CD4-positive, alpha-beta T cell treated with Interleukin-4 for 4 hours (primary cell): Measurements from ENCODE around the gene GPR146.
"Not testable (repeated sequence)": the region's sequence is repeated elsewhere in the genome, so short reads cannot be mapped to it uniquely, and the experiment has no call there.

Experiments
- DNase-seq: peaks from one replicate; pipeline ENCODE4 v3.0.0-alpha.2; 2020

The GPR146 gene, protein sequence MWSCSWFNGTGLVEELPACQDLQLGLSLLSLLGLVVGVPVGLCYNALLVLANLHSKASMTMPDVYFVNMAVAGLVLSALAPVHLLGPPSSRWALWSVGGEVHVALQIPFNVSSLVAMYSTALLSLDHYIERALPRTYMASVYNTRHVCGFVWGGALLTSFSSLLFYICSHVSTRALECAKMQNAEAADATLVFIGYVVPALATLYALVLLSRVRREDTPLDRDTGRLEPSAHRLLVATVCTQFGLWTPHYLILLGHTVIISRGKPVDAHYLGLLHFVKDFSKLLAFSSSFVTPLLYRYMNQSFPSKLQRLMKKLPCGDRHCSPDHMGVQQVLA

GRCh38 chr7:1044189-1045068 lies at the start of gene GPR146:
Gene GPR146 (plus strand): TSS chr7:1044546. CDS start chr7:1057516, 12,970 bp downstream.
- DNase-seq, result peak; percentile 83

DNA sequence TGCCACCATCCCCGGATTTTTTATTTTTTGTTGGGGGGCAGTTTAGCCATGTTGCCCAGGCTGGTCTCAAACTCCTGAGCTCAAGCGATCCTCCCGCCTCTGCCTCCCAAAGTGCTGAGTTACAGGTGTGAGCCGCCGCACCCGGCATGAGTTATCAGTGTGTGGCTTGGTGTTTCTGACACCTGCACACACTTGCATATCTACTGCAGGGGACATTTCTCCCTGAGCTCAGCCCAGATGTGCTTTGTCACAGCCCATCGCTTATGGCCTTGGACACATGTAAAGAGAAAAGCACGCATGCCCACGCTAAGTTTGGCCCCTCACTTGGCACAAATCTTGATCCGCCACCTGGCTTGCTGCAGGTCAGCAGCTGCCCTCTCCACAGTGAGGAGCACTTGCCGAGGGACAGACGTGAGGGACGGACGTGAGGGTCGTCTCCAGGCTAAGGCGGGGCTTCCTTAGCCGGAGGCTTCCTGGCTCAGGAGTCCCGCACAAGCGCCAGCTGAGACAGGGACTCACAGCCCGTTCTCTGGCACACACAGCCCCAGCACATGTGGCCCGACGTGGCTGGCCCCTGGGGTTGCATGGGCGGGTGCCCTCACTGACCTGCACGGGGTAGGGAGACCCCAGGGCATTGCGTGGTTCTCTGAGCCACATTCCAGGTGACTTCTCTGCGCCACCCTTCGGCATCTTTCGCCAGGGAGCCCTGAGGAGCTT lies 49.6 kb upstream of the GPR146 start:
- DNase-seq, result no peak

DNA sequence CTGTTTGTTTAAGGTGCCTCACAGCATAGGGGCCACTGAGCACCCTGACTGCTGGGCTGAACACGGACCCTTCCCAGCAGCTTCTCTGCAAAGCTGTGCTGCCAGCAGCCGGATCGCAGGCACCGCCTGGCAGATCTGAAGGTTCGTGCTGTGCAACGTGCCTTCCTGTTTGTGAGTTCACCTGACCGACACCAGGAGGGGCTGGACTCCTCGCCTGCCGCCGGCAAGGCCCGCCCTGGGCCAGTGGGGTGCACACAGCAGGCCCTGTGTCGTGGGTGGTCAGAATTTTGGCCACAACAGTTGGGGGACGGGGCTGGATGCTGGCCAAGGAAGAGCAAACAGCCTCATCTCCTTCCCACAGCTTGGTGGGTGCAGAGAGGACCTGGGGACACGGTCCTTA lies 48.8 kb upstream of the GPR146 start:
- DNase-seq, result no peak

DNA sequence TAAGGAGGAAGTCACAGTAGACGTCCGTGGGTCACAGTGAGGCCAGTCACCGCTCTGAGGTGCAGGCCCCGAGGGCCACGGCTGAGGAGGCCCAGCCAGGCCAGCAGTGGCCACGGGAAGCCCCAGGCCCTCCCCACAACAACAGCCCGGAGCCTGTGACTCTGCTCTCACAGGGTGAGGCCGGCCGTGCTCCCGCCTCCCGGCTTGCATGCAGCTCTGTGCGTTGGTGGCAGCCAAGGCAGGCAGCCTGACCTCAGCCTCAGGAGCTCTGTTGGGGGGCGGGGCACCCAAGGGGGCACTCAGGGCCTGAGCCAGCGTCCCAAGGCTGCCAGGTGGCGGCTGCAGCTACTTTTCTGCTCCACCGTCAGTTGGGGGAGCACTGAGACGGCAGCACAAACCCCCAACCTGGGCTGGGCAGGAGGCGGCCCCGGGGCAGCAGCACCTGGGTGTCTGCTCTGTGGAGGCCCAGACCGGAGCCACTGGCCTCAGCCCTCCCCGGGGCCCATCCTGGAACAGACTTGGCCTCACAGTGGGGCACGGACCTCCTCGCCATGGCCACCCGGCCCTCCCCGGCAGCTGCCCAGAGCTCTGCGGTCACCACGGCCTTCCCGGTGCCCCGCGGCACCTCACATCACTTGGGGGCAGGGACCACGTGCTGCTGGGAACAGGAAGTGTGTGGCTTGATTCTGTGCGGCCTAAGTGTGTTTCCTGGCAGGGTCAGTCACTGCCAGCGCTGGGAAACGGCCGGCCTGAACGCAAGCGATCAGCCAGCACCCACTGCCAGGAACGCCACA lies 48.1 kb upstream of the GPR146 start:
- DNase-seq, result no peak

GRCh38 chr7:997404-998395 lies 46.6 kb upstream of the GPR146 start:
- DNase-seq, result no peak

- DNase-seq, result no peak
These were observed 45.0 kb upstream of the GPR146 start for GRCh38 chr7:999149-999879.

DNA sequence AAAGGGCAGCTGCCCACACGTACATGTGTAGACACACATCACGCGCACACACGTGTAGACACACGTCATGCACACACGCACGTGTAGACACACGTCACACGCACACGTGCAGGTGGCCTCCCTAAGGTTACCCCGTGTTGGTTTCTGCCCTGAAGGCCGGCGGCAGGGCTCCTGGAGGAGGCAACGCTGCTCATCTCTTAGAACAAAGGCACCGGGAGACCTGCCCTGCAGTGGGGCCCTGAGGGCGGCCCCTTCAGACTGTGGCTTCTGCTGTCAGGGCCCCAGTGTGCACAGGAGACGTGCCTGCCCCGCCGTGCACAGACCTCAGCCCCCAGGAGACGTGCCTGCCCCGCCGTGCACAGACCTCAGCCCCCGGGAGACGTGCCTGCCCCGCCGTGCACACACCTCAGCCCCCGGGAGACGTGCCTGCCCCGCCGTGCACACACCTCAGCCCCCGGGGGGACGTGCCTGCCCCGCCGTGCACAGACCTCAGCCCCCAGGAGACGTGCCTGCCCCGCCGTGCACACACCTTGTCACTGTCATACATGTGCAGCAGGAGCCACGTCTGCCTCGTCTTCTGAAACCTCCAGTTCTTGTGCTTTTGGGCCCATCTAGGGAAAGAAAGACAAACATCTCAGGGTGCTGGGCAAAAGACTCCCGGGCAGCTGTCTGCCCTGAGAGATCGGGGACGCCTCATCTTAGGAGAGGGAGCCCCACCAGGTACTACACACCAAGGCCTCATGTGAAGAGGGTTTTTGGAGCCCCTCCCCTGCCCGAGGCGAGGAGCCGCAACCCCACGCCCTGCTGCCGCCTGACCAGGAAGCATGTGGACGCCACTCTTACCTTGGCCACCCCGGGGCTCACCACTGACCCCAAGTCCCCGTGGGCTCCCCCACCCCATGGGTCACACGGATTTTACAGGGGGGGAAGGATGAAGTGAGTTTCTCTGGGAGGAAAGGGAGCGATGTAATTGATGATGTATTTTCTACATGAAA lies 44.1 kb upstream of the GPR146 start:
- no peak for DNase-seq

DNA sequence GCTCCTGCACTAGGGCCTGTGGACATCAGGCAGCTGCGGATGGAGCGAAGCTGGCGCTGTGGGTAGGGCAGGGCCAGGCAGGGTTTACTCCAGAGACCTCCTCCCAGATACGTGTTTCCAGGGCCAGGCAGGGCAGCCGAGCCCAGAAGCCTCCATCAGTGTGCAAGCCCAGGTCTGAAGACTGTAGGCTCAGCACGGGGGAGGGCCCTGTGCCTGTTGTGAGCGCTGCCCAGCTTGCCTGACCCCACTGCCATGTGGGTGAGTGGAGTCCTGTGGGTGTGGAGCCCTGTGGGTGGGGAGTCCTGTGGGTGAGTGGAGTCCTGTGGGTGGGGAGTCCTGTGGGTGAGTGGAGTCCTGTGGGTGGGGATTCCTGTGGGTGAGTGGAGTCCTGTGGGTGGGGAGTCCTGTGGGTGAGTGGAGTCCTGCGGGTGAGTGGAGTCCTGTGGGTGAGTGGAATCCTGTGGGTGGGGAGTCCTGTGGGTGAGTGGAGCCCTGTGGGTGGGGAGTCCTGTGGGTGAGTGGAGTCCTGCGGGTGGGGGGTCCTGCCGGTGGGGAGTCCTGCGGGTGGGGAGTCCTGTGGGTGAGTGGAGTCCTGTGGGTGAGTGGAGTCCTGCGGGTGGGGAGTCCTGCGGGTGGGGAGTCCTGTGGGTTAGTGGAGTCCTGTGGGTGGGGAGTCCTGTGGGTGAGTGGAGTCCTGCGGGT lies 43.1 kb upstream of the GPR146 start:
- DNase-seq, result not testable (repeated sequence)

DNA sequence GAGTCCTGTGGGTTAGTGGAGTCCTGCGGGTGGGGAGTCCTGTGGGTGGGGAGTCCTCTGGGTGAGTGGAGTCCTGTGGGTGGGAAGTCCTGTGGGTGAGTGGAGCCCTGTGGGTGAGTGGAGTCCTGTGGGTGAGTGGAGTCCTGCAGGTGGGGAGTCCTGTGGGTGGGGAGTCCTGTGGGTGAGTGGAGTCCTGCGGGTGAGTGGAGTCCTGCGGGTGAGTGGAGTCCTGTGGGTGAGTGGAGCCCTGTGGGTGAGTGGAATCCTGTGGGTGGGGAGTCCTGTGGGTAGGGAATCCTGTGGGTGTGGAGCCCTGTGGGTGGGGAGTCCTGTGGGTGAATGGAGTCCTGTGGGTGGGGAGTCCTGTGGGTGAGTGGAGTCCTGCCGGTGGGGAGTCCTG lies 42.3 kb upstream of the GPR146 start:
- not testable (repeated sequence) for DNase-seq

DNA sequence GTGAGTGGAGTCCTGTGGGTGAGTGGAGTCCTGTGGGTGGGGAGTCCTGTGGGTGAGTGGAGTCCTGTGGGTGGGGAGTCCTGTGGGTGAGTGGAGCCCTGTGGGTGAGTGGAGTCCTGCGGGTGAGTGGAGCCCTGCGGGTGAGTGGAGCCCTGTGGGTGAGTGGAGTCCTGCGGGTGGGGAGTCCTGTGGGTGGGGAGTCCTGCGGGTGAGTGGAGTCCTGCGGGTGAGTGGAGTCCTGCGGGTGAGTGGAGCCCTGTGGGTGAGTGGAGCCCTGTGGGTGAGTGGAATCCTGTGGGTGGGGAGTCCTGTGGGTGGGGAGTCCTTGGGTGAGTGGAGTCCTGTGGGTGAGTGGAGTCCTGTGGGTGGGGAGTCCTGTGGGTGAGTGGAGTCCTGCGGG lies 41.9 kb upstream of the GPR146 start:
- DNase-seq, result not testable (repeated sequence)

GRCh38 chr7:1004018-1004852 lies 40.1 kb upstream of the GPR146 start:
- no peak for DNase-seq

DNA sequence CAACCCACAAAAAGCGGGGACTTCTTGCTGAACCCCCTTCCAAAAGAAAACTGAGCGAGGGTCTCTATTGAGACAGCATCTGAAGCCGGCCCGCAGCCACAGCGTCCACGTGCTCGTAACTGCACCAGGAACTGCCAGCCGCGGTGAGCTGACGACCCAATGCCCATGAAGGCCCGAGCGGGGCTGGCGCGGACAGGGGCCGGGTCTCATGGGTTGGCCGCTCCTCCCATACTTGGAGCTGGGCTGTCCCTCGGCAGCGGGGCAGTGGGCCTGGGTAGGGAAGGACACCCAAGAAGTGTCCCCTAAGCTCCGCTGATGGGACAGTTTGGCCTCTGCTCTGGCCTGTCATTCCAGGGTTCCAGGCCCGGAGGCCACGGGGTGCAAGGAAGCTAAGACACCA lies 39.0 kb upstream of the GPR146 start:
- DNase-seq, result no peak

GRCh38 chr7:1007901-1008300 lies 36.4 kb upstream of the GPR146 start:
- no peak for DNase-seq

DNA sequence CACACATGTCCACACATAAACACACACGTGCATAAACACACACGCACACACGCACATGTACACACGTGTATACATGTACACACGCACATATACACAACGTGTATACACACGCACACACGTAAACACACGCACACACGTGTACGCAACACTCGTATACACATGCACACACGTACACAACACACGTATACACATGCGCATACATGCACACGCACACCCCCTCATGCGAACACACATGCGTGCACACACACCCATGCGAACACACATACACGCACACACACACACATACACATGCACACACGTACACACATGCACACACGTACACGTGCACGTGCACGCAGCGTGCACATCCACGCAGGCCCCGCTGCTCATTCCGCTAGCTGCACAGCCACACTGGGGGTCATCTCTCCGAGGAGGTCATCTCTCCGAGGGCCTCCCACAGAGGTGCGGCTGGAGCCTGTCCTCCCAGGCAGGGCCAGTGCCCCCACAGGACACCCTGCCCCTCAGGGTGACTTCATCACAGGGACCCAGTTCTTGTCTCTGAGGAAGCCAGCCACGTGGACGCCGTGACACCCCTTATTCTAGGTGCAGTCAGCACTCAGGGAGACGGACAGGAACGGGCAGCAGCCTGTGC lies 35.5 kb upstream of the GPR146 start:
- DNase-seq, result no peak

GRCh38 chr7:1009747-1010146 lies 34.6 kb upstream of the GPR146 start:
- no peak for DNase-seq

DNA sequence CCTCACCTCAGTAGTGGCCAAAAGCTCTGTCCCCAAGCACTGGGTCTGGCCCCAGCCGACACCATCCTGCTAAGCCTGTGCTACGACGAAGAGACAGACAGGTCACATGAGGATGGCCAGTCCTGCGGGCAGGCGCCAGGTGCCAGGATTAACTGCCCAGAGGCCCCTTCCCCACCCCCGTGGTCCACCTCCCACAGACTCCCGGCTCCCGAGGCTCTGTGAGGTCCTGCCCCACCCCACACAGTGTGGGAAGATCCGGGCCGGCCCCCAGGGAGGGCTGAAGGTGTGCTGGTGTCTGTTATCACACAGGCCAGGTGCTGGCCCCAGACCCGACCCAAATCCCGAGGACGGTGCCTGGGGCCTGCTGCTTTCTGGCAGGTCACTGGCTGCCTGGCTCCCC lies 34.1 kb upstream of the GPR146 start:
- no peak for DNase-seq
